Posterior cingulate gyrus (tissue), 11 donors: ENCODE data around the gene PGS1.
A peak's percentile ranks its signal among the peaks of the same experiment; 100 is the strongest.
"Not testable (repeated sequence)": the region's sequence is repeated elsewhere in the genome, so short reads cannot be mapped to it uniquely, and the experiment has no call there.

Experiments
- DNase-seq, 10 donors: peaks; one replicate each; pipeline versions ENCODE4 v3.0.0 to v3.0.0-alpha.2; 2020 to 2021; ENCODE audit warnings: mixed read lengths in 3 of 10
- intact Hi-C: fragments of 100-400 bp; cut with DNase I; formaldehyde crosslinking; loops from one replicate; pipeline ENCODE4 v1.15.1; 2023

The PGS1 gene

GRCh38 chr17:78378225-78379130 lies at the start of gene PGS1:
Gene PGS1, plus strand, starts transcription at chr17:78378649. Its CDS starts 17 bp downstream, at chr17:78378666.
- peak; percentile 72 to 97 (median 82) for DNase-seq
- intact Hi-C loops: no loop called here

GRCh38 chr17:78329263-78330059 lies 49.0 kb upstream of the PGS1 start:
- intact Hi-C loops: no loop called here
- DNase-seq: peak in 1 of 10 donors; percentile 82

GRCh38 chr17:78330570-78331224 lies 47.8 kb upstream of the PGS1 start:
- DNase-seq: no peak
- intact Hi-C loops: no loop called here

GRCh38 chr17:78331355-78331754 lies 47.1 kb upstream of the PGS1 start:
- DNase-seq, intact Hi-C loops: not testable (repeated sequence)

- no peak for DNase-seq
- intact Hi-C loops: no loop called here
These were observed 45.5 kb upstream of the PGS1 start for GRCh38 chr17:78332991-78333390.

- intact Hi-C loops: no loop called here
These were observed 43.2 kb upstream of the PGS1 start for GRCh38 chr17:78335209-78335608.

DNA sequence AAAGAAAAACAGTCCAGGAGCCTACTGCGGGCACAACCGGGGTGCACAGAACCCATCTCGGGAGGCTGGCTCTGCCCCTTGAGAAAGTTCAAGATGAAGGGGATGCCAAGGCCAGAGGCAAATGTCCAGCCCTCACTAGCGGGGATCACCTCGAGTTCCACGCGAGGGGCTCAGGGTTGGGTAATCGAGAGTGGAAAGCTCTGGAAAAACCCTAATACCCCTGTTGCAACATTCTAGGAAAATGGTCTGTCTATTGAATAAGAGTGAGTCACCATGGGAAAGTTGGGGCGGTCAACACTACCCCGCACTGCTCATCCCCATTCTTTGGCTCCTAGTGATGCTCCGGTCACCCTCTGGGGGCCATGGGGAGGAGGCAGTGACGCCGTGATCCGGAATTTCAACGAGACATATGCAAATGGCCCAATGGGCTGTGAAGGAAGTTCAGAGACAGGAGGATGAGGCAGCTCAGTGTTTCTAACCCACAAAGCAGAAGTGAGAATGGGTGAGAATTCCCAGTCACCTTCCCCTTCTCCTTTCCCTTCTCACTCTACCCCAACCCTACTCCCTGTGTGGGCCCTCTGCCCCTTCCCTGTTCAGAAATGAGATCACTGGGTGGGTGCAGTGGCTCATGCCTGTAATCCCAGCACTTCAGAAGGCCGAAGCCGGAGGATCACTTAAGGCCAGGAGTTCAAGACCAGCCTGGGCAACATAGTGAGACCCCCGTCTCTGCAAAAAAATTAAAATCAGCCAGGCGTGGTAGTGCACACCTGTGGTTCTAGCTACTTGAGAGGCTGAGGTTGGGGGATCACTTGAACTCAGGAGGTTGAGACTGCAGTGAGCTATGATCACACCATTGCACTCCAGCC lies 41.0 kb upstream of the PGS1 start:
- DNase-seq: peak in 1 of 10 donors; percentile 88
- intact Hi-C loops: no loop called here

More at GRCh38 chr17:78335209-78335608, 43.2 kb upstream of the PGS1 start:
- no peak for DNase-seq

DNA sequence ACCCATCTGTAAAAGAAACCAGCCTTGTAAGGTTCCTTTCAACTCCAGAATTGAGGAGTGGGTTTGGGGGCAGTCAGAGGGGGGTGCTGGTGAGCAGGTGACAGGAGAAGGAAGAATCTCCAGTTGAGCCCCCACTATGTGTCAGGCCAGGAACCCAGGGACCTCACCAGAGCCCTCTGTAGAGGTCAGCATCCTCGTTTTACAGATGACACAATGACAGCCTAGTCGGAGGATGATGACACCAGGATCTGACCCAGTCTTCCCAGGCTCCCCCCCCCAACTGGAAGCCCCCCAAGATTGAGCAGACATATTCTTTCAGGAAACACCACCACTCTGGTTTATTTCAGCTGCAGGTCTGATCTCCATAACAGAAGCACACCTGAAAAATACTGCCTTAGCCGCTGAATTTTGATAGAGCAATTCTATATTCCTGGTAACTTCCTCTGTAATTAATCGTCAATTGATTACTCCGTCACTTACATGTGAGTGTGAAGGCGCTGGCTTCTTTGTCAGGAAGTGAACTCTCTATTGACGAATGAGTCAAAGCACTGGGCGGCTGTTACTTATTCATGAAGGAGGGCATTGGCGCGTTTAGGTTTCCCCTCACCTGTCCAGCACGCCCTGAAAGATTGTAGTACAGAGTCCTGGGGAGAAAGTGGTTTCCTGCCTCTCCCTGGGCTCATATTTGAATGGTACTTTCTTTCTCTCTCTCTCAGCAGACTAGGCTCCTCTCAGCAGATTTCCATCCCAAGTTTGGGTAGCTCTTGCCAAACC lies 39.8 kb upstream of the PGS1 start:
- intact Hi-C loops: no loop called here
- no peak for DNase-seq

DNA sequence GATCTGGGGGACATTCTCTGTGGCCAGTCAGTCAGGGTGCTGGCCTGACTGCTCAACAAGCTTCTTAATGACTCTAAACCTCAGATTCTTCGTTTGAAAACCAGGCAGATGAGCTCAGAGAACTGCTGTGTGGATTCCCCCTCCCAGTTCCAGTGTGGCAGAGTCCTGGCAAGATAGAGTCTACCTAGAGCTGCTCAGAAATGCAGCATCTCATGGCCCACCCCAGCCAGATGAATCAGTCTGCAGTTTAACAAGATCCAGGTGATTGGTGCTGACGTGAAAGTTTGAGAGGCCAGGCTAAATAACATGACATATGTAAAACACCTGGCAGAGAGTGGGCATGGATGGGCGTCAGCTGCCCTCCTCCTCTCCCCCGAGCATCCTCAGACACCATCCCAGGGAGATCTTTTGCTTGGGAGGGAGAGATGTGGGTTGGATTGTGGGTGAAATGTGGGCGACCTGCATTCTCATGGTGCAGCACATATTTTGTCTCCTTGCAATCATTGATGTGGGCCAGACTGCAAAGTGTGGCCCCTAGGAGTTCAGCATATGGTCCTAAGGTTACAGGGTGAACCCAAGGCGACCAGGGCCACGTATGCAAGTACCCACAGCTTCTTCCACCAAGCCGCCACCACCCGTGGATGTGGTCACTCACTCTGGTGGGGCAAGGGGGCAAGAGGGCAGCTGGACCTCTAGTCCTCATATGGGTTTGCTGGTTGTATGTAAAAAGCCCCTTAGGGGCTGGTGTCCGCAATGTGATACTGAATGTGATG lies 38.1 kb upstream of the PGS1 start:
- intact Hi-C loops: no loop called here
- DNase-seq: no peak

GRCh38 chr17:78341559-78342448 lies 36.6 kb upstream of the PGS1 start:
- DNase-seq: peak in 9 of 10 donors; percentile 43 to 97 (median 68)
- intact Hi-C loops: no loop called here

GRCh38 chr17:78342449-78343186 lies 35.8 kb upstream of the PGS1 start:
- peak in 2 of 10 donors; percentile 77 to 85 for DNase-seq
- intact Hi-C loops: no loop called here

DNA sequence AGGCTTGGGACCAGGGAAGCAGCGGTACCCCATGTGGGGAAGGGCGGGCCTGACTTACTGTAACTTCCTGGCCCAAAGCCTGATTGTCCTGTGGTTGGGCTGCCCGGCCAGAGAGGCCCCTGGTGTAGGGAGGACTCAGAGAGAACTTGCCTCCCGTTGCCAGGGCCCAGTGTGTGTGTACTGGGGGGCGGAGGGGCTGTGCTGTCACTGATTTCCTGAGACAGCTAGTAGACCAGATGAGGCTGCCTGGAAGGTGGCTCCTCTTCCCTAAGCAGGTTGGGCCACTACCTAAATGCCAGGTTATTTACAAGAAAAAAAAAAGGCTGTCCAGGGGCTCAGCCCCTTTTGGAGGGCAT lies 35.3 kb upstream of the PGS1 start:
- intact Hi-C loops: no loop called here
- DNase-seq: peak in 2 of 10 donors; percentile 81 to 91

GRCh38 chr17:78343543-78344201 lies 34.8 kb upstream of the PGS1 start:
- peak in 1 of 10 donors; percentile 70 for DNase-seq
- intact Hi-C loops: no loop called here

DNA sequence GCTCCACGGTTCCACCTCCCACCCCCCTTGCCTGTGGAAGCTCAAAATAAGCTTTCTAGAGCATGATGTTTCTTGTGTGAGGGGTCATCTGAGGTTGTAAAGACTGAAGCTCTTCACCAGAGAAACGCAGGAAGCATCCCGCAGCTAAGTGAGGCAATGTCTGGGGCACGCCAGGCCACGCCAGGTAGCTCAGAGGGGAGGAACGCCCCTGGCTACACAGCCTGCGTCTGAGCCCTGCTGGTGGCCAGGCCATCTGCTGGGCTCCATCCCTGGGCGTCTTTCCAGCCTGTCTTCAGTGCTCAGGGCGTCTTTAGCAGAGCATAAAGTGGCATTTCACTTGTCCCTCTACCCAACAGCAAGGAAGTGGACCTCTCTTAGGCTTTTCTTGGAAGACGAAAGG lies 33.8 kb upstream of the PGS1 start:
- intact Hi-C loops: no loop called here

DNA sequence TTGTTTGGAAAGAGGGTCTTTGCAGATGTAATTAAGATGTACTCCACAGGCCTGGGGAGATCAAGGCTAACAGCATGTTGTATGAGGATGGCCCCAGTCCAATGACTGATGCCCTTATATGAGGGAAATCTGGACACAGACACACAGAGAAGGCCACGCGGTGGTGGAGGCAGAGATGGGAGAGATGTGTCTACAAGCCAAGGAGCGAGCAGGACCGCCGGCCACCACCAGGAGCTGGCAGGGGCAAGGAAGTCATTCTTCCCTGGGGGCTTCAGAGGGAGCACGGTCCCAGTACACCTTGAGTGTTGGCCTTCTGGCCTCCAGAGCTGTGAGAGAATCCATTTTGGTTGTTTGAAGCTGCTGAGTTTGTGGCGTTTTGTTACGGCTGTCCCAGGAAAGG lies 33.3 kb upstream of the PGS1 start:
- DNase-seq: peak in 1 of 10 donors; percentile 81
- intact Hi-C loops: no loop called here

More for the DNA sequence above, 33.8 kb upstream of the PGS1 start:
- DNase-seq: peak in 1 of 10 donors; percentile 72
